Measurements from ENCODE around the gene NFIC. TPM values are rescaled to one million over a fixed set of nuclear protein-coding genes. Genes with fewer than 3 reads are reported as not detected.
A peak's percentile ranks its signal among the peaks of the same experiment; 100 is the strongest.
"Not testable (repeated sequence)": the region's sequence is repeated elsewhere in the genome, so short reads cannot be mapped to it uniquely, and the experiment has no call there.

The NFIC gene
- total RNA-seq, 1 donor from 2014 or later = 107 TPM

DNA sequence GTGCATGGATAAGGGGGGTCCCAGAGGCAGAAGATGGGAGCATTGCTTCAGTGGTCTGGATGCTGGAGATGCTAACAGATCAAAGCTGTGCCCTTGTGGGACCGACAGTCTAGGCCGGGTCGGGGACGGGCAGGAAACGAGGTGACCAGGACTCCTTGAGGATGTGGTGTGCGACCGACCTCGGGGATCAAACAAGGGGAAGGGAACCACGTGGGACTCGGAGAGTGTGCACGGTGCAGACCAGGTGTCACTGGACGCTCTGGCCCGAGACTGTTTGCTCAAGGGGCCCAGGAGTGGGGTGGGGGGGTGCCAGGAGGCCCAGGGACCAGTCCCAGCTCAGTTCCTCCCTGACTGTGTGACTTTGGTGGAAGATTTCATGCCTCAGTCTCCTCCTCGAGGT, 6.0 kb downstream of the NFIC start:
- no peak for DNase-seq (ENCODE audit: low read depth)

DNA sequence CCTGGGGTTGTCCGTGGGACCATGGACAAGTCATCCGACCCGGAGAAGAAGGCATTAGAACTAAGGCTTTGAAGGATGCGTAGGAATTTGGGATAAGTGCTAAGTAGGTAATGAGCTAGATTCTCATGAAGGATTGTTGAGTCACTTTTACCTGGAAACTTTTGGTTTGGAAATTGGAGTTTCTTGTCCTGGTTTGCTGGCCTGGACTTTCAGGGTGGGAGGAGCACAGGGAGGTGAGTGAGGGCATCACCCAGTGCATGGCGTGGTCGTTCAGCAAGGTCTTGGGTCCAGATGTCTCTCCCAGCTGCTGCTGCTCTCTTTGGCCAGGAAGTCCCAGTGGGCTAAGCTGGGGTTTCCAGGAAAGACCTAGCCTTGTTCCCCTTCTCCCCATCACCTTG, 7.6 kb downstream of the NFIC start:
- DNase-seq (ENCODE audit: low read depth) = no peak

DNA sequence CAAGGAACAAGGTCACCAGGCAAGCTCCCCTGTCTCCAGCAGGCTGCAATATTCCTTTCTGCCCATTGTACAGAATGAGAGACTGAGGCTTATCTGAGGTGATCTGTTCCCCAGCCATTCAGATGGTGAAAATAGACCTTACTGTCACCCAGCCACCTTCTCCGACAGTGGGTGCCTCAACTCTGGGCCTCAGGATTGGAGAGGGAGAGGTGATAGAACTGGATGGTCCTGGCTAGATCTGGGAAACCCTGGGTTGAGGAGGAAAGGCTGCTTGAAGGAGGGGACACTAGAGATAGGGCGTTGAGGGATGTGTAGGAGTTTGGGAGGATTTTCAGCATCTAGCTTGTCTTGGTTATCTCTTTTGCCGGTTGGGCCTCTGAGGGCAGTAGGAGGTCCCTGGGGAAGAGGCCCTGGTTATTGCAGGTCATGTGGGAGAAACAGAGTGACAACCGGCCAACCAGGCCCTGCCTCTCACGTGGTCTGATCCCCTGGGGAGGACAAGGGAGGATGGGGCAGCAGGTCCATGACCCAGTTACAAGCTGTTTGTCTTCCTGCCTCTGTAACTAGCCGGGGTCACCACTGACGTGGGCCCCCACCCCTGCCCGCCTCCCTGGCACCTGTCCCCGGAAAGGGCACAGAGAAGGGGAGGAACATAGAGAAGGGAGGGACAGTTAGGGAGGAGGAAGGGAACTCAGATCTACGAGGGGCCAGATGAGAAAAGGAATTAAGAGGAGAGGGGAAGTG, 8.2 kb downstream of the NFIC start:
- DNase-seq (ENCODE audit: low read depth) = no peak

GRCh38 chr19:3375221-3376090, 9.1 kb downstream of the NFIC start:
- peak; percentile 50 for DNase-seq (ENCODE audit: low read depth)

GRCh38 chr19:3376091-3376455, 9.7 kb downstream of the NFIC start:
- DNase-seq (ENCODE audit: low read depth) = not testable (repeated sequence)

GRCh38 chr19:3378352-3379150, 12.2 kb downstream of the NFIC start:
- DNase-seq (ENCODE audit: low read depth) = no peak

- no peak for DNase-seq (ENCODE audit: low read depth)
These were observed 14.4 kb downstream of the NFIC start for GRCh38 chr19:3380829-3381228.

DNA sequence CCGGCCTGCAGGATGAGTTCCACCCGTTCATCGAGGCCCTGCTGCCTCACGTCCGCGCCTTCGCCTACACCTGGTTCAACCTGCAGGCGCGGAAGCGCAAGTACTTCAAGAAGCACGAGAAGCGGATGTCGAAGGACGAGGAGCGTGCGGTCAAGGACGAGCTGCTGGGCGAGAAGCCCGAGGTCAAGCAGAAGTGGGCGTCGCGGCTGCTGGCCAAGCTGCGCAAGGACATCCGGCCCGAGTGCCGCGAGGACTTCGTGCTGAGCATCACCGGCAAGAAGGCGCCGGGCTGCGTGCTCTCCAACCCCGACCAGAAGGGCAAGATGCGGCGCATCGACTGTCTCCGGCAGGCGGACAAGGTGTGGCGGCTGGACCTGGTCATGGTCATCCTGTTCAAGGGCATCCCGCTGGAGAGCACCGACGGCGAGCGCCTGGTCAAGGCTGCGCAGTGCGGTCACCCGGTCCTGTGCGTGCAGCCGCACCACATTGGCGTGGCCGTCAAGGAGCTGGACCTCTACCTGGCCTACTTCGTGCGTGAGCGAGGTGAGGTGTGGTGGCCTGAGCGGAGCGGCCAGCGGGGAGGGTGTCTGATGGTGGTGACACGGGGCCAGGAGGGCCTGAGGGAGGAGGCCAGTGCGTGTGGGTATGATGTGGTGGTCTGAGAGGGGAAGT, 15.5 kb downstream of the NFIC start:
- DNase-seq (ENCODE audit: low read depth) = no peak

GRCh38 chr19:3382460-3383100, 16.2 kb downstream of the NFIC start:
- DNase-seq (ENCODE audit: low read depth) = no peak

GRCh38 chr19:3383121-3383722, 16.8 kb downstream of the NFIC start:
- DNase-seq (ENCODE audit: low read depth) = no peak

DNA sequence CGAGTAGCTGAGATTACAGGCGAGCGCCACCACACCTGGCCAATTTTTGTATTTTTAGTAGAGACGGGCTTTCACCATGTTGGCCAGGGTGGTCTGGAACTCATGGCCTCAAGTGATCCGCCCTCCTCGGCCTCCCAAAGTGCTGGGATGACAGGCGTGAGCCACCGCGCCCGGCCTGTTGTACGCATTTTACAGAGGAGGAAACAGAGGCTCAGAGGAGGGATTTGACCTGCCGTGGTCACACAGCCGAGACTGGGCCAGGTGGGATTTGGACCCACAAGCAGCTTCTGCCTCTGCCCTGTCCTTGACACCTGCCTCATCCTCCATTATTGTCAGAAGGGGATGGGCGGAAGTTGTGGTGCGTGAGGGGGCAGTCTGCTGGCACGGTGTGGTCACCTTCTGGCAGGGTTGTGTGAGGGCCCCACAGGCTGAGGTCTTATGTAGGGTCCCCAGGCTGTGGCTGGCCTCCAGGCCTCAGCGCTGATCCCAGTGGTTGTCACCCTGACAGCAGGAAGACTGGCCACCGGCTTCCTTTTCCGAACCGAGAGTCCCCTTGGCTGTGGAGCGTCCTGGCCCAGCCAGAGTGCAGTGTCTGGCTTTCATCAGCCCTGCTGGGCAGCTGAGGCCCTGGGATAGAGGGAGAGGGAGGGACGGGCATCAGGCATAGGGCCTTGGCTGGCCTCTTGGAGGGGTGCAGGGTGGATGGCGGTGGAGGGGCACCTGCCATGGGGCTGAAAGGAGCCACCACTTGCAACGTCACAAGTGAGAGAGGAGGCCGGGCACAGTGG, 20.3 kb downstream of the NFIC start:
- DNase-seq (ENCODE audit: low read depth) = no peak

DNA sequence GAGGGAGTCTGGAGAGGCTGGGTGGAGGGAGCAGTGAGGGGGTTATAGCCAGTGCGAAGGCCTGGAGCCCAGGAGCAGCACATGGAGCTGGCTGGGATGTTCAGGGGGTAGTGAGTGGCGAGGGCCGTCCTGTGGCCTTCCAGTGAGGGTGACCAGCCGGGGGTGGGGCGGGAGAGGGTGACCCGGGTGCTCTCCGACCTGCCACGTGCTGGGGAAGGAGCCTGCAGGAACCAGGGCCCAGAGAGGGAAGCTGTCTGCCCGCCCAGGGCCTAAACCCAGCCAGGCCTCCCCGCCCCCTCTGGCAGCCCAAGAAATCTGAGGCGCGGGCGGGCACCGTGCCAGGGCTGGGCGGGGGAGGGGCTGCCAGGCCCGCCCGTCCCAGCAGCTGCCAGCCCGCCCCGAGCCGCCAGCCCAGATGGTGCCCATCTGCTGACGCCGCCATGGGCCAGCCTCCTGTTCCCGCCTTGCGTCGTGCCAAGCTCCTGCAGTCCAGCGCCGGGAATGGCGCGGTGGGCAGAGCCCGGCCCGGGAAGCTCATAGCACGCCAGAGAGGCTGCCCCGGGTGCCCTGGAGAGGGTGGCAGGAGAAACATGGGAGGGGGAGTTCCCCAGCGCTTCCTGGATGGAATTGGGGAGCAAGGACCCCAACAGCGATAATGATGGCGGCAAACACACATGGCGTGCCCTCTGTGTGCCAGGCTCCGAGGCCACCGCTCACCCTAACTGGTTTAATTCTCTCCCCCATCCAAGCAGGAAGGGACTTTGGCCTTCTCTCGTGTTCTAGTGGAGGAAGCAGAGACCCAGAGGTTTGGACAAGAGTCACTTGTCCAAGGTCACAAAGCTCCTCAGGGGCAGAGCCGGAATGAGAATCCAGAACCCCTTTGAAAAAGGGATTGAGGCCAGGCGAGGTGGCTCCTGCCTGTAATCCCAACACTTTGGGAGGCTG, 21.5 kb downstream of the NFIC start:
- DNase-seq (ENCODE audit: low read depth) = peak; percentile 63

DNA sequence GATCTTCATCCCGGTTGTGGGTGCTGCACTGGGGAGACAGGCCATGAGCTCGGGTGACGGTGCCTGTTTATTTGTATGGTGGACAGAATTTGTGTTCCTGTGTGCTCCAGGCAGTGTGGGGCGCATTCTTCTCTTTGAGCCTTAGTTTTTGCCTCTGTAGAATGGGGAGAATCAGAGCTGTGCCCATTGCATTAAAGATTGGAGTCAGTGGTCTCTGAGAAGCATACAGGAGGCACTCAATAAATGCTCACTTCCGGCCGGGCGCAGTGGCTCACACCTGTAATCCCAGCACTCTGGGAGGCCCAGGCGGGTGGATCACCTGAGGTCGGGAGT, 23.0 kb downstream of the NFIC start:
- no peak for DNase-seq (ENCODE audit: low read depth)

- no peak for DNase-seq (ENCODE audit: low read depth)
These were observed 23.5 kb downstream of the NFIC start for GRCh38 chr19:3389876-3390371.

DNA sequence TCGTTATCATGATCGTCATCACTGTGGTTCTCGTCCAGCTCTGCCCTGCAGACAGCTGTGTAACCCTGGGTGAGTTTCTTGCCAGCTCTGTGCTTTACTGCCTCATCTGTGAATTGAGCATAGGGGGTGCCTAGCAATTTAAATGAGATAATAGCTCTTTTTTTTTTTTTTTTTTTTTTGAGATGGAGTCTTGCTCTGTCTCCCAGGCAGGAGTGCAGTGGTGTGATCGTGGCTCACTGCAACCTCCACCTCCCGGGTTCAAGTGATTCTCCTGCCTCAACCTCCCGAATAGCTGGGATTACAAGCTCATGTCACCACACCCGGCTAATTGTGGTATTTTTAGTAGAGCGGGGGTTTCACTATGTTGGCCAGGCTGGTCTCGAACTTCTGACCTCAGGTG, 25.5 kb downstream of the NFIC start:
- DNase-seq (ENCODE audit: low read depth) = not testable (repeated sequence)

DNA sequence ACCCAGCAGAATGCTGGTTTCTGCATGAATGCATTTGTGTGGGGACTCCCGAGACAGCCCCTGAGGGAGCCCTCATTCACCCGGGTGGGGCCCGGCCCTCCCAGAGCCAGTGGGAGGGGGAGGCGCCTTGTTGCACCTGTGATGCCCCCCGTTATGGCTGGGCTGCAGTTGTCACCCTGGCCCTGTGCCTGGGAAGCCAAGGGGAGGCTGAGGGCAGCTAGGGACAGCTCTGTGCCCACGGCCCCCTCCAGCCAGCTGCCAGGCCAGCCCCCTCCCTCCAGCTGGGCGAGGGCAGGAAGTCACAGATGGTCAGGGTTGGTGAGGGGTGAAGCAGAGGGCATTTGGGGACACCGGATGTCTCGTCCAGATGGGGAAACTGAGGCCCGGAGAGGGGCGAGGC, 26.1 kb downstream of the NFIC start:
- DNase-seq (ENCODE audit: low read depth) = no peak

DNA sequence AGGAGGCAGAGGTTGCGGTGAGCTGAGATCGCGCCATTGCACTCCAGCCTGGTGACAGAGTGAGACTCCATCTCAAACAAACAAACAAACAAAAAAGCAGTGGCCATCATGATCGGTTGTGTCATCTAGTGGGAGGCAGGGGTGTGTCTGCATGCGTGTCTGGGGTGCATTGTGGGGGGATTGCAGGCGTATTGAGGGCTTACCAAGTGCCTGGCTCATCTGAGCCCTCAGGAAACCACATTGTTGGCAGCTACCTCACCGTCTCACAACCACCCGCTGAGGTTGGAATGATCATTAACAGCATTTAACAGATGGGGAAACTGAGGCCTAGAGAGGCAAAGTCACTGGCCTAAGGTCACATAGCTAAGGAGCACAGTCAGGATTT, 30.5 kb downstream of the NFIC start:
- peak; percentile 29 for DNase-seq (ENCODE audit: low read depth)

DNA sequence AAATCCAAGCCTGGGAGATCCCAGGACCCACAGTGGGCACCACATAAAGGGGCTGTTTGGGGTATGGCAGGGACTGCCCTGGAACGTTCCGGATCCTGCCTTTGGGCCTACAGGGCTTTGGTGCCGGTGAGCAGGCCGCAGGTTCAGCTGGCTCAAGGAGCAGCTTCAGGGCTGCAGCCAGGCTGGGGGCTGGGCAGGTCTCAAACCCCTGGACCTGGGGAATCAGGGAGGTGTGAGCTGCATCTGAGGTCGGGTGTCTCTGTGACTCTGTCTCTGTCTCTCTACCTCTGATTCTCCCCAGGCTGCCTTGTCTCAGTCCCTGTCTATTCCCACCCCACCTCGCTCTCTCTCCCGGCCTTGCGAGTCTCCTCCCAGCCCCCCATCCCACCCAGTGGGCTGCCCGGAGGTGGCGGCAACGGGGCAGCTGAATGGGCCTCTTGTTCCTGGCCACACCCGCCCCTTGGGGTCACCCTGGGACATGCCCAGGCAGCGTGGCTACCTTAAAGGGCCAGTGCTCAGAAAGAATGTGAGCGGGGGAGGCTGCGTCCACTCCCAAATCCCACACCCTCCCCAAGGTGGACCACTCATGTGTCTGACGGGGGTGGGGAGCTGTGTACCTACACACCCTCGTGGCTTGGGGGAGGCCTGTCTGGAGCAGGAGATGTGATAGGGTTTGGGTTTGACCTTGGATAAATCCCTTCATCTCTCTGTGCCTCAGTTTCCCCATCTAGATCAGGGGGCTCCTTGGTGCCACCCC, 31.1 kb downstream of the NFIC start:
- peak; percentile 51 for DNase-seq (ENCODE audit: low read depth)

Data from renal cortical epithelial cell (primary cell).